ENCODE data around the gene MS4A7. TPM values are rescaled to one million over a fixed set of nuclear protein-coding genes. Genes with fewer than 3 reads are reported as not detected.
A peak's percentile ranks its signal among the peaks of the same experiment; 100 is the strongest.
"Not testable (repeated sequence)": the region's sequence is repeated elsewhere in the genome, so short reads cannot be mapped to it uniquely, and the experiment has no call there.

Gene MS4A7
- total and polyA plus RNA-seq, 2 experiments from 2014 or later: not detected

GRCh38 chr11:60360621-60361020 is 17.7 kb upstream of the MS4A7 start:
- Histone ChIP-seq H3K4me3 (no peak overlapping the region), H3K4me1 (ENCODE audit: insufficient read depth) (no peaks in the 10 kb centered on the region), H3K27ac (no peak overlapping the region), H4K20me1 (ENCODE audit: insufficient read depth) (no peaks in the 10 kb centered on the region), H3K9me2 (ENCODE audit: insufficient read depth) (no peaks in the 10 kb centered on the region), H3K36me3 (ENCODE audit: low read depth) (no peaks in the 10 kb centered on the region), H3F3A (ENCODE audit: insufficient read depth) (no peaks in the 10 kb centered on the region), H3K9me3 (ENCODE audit: low read depth) (no peaks in the 10 kb centered on the region), H3K4me2 (ENCODE audit: unreplicated experiment) (no peak overlapping the region), H3K79me2 (ENCODE audit: insufficient read depth) (no peaks in the 10 kb centered on the region), H3K27me3 (replicated peaks; ENCODE audit: insufficient read depth) (no peaks in the 10 kb centered on the region), H3K9ac (no peak overlapping the region), H2AFZ (no peak overlapping the region)
- 32 to 41% methylated on average over 4 of the region's 4 CpGs for WGBS, 2 experiments (ENCODE audit: low coverage in 1 of 2, low lambda C conversion rate in 2 of 2, missing lambda C conversion rate in 2 of 2)
- in situ Hi-C loops (cut with MboI): loop anchor here (10.0 kb wide), 1 partner anchor 254 kb away; no protein-coding TSS in a partner anchor
- no peak for DNase-seq
- TF ChIP-seq EZH2phosphoT487 (IDR thresholded peaks at IDR 0.05; ENCODE audit: insufficient read depth, low read depth) (no peak), EZH2 (IDR thresholded peaks at IDR 0.05; ENCODE audit: insufficient read depth, poor library complexity, severe bottlenecking) (no peak)

- Histone ChIP-seq H3K27me3 (replicated peaks; ENCODE audit: insufficient read depth) (no peaks in the 10 kb centered on the region), H3F3A (ENCODE audit: insufficient read depth) (no peaks in the 10 kb centered on the region), H3K4me2 (ENCODE audit: unreplicated experiment) (no peak overlapping the region), H3K9me3 (ENCODE audit: low read depth) (no peaks in the 10 kb centered on the region), H3K9ac (no peak overlapping the region), H2AFZ (no peak overlapping the region), H3K79me2 (ENCODE audit: insufficient read depth) (no peaks in the 10 kb centered on the region), H3K9me2 (ENCODE audit: insufficient read depth) (no peaks in the 10 kb centered on the region), H4K20me1 (ENCODE audit: insufficient read depth) (no peaks in the 10 kb centered on the region), H3K27ac (no peak overlapping the region), H3K4me1 (ENCODE audit: insufficient read depth) (no peaks in the 10 kb centered on the region), H3K36me3 (ENCODE audit: low read depth) (no peaks in the 10 kb centered on the region), H3K4me3 (no peak overlapping the region)
- 0 to 4% methylated on average over 1 of the region's 1 CpG for WGBS, 2 experiments (ENCODE audit: low coverage in 1 of 2, low lambda C conversion rate in 2 of 2, missing lambda C conversion rate in 2 of 2)
- DNase-seq: no peak
- in situ Hi-C loops (cut with MboI): loop anchor here (10.0 kb wide), 1 partner anchor 253 kb away; no protein-coding TSS in a partner anchor
- TF ChIP-seq EZH2phosphoT487 (IDR thresholded peaks at IDR 0.05; ENCODE audit: insufficient read depth, low read depth) (no peak), EZH2 (IDR thresholded peaks at IDR 0.05; ENCODE audit: insufficient read depth, poor library complexity, severe bottlenecking) (no peak)
Measured at GRCh38 chr11:60362241-60362640, 16.1 kb upstream of the MS4A7 start.

DNA sequence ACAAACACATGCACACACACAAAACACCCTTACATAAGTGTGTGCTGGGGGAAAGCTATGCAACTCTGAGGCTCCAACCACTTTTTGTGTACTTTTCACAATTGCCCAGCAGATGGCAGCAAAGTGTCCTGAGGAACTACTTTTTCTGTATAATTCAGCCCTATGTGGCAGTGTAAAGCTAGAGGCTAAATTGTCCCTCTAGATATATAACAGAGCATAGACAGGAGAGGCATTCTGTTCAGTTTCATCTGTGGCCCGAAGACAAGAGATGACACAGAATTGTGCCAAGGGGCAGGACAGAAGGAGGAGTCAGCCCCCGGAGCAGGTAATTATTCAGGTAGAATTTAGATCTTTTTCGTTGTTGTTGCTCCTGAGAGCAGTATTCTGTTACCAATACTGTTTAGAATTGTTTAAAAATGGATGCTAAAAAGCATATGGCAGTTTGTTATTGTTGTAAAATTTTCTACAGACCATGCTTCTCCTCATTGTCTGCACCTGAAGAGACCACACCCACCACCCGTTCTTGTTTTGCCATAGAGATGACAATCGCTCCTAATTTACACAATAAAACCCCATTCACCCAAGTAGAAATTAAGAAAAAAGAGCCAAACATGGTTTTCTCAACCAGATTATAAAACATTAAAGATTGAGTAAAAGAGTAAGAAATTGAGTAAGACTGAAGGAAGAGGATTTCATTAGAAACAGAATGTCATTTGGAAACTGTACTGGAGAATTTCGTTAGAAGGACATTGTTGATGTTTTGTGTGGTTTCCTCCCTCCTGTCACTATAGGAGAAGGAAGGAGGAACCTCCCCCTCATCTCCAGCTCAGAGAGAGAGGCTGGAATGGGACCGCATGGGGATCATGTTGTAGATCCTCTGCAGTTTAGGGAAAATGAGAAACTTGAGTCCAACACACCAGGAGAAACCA is 14.5 kb upstream of the MS4A7 start:
- peak; percentile 62 for DNase-seq
- Histone ChIP-seq H3K9ac (no peak overlapping the region), H3K9me2 (ENCODE audit: insufficient read depth) (no peaks in the 10 kb centered on the region), H3K4me2 (ENCODE audit: unreplicated experiment) (no peak overlapping the region), H3K79me2 (ENCODE audit: insufficient read depth) (no peaks in the 10 kb centered on the region), H3K4me1 (ENCODE audit: insufficient read depth) (no peaks in the 10 kb centered on the region), H4K20me1 (ENCODE audit: insufficient read depth) (no peaks in the 10 kb centered on the region), H3K27ac (no peak overlapping the region), H2AFZ (no peak overlapping the region), H3F3A (ENCODE audit: insufficient read depth) (no peaks in the 10 kb centered on the region), H3K36me3 (ENCODE audit: low read depth) (no peaks in the 10 kb centered on the region), H3K4me3 (no peak overlapping the region), H3K9me3 (ENCODE audit: low read depth) (no peaks in the 10 kb centered on the region), H3K27me3 (replicated peaks; ENCODE audit: insufficient read depth) (no peaks in the 10 kb centered on the region)
- in situ Hi-C loops (cut with MboI): loop anchor here (10.0 kb wide), 1 partner anchor 251 kb away; no protein-coding TSS in a partner anchor
- 47 to 56% methylated on average over 7 of the region's 7 CpGs for WGBS, 2 experiments (ENCODE audit: low coverage in 1 of 2, low lambda C conversion rate in 2 of 2, missing lambda C conversion rate in 2 of 2)
- no peak for TF ChIP-seq EZH2 (IDR thresholded peaks at IDR 0.05; ENCODE audit: insufficient read depth, poor library complexity, severe bottlenecking)
- no peak for TF ChIP-seq EZH2phosphoT487 (IDR thresholded peaks at IDR 0.05; ENCODE audit: insufficient read depth, low read depth)

GRCh38 chr11:60366262-60366904 is 11.9 kb upstream of the MS4A7 start:
- not testable (repeated sequence) for H3K79me2 ChIP-seq (ENCODE audit: insufficient read depth); H4K20me1 ChIP-seq (ENCODE audit: insufficient read depth); H3K36me3 ChIP-seq (ENCODE audit: low read depth); H3K9ac ChIP-seq; H3K4me1 ChIP-seq (ENCODE audit: insufficient read depth); H3K9me3 ChIP-seq (ENCODE audit: low read depth); DNase-seq; H3K27me3 ChIP-seq (replicated peaks; ENCODE audit: insufficient read depth); H3K4me2 ChIP-seq (ENCODE audit: unreplicated experiment); H3K9me2 ChIP-seq (ENCODE audit: insufficient read depth); H3K4me3 ChIP-seq; H3K27ac ChIP-seq; H3F3A ChIP-seq (ENCODE audit: insufficient read depth); H2AFZ ChIP-seq
- in situ Hi-C loops (cut with MboI): loop anchor here (10.0 kb wide), 1 partner anchor 248 kb away; no protein-coding TSS in a partner anchor
- 62 to 64% methylated on average over 15 of the region's 15 CpGs for WGBS, 2 experiments (ENCODE audit: low coverage in 1 of 2, low lambda C conversion rate in 2 of 2, missing lambda C conversion rate in 2 of 2)

Data from GM23248 (cell line).